Measurements from ENCODE around the gene CLDND2. TPM values are rescaled to one million over a fixed set of nuclear protein-coding genes. Genes with fewer than 3 reads are reported as not detected.
"Not testable (repeated sequence)": the region's sequence is repeated elsewhere in the genome, so short reads cannot be mapped to it uniquely, and the experiment has no call there.

Gene CLDND2
- total and polyA plus RNA-seq, 10 donors, result 0.36 to 4.9 (median 2.5) TPM; not detected in 2

GRCh38 chr19:51399231-51399630, 30.4 kb upstream of the CLDND2 start:
- no peak for DNase-seq
- Histone ChIP-seq H3K27me3 (replicated peaks in 1 of 7) (no peaks in the 10 kb centered on the region), H3K9me3 (peaks cover 4 to 24% (median 16%) of the 10 kb centered on the region in 8 donors), H3K4me3 (no peak overlapping the region), H3K27ac (no peak overlapping the region), H3K36me3 (no peaks in the 10 kb centered on the region), H3K4me1 (peaks cover 4 to 36% (median 16%) of the 10 kb centered on the region in 6 donors)
- 88 to 97% (median 91%) methylated on average over 5 of the region's 5 CpGs for WGBS, 5 donors
- no peak for TF ChIP-seq POLR2AphosphoS5 (IDR thresholded peaks at IDR 0.05)
- TF ChIP-seq CTCF (IDR thresholded peaks at IDR 0.05 in 8 of 11, conservative IDR thresholded peaks at IDR 0.05 in 3 of 11), result no peak
- no peak for TF ChIP-seq POLR2A (IDR thresholded peaks at IDR 0.05)
- intact Hi-C loops (cut with DNase I; ENCODE audit: low total_unique reads), result loop anchor here (10.0 kb wide), 1 partner anchor 54 kb away; the partner anchor contains the start of gene VSIG10L

- no peak for DNase-seq
- Histone ChIP-seq H3K27ac (no peak overlapping the region), H3K36me3 (no peaks in the 10 kb centered on the region), H3K9me3 (peaks cover 4 to 21% (median 15%) of the 10 kb centered on the region in 8 donors), H3K4me1 (peaks cover 4 to 47% (median 23%) of the 10 kb centered on the region in 6 donors), H3K27me3 (replicated peaks in 1 of 7) (no peaks in the 10 kb centered on the region), H3K4me3 (no peak overlapping the region)
- intact Hi-C loops (cut with DNase I; ENCODE audit: low total_unique reads), result loop anchor here (10.0 kb wide), 1 partner anchor 53 kb away; the partner anchor contains the start of gene VSIG10L
- TF ChIP-seq POLR2AphosphoS5 (IDR thresholded peaks at IDR 0.05), result no peak
- no peak for TF ChIP-seq POLR2A (IDR thresholded peaks at IDR 0.05)
- peak in 10 of 11 experiments; percentile 33 to 64 (median 52) for TF ChIP-seq CTCF (IDR thresholded peaks at IDR 0.05 in 8 of 11, conservative IDR thresholded peaks at IDR 0.05 in 3 of 11)
- WGBS, 5 donors, result 43 to 52% (median 47%) methylated on average over 7 of the region's 7 CpGs
Observed at GRCh38 chr19:51398096-51398704, 29.4 kb upstream of the CLDND2 start.

- H3K27me3 ChIP-seq (replicated peaks in 1 of 7); H3K36me3 ChIP-seq; H3K27ac ChIP-seq; H3K4me3 ChIP-seq: not testable (repeated sequence)
- Histone ChIP-seq H3K4me1 (peaks cover 4 to 48% (median 25%) of the 10 kb centered on the region in 6 donors), H3K9me3 (peaks cover 4 to 14% (median 9%) of the 10 kb centered on the region in 8 donors)
- DNase-seq, result peak; percentile 39
- WGBS, 5 donors, result 79 to 90% (median 87%) methylated on average over 9 of the region's 9 CpGs
- intact Hi-C loops (cut with DNase I; ENCODE audit: low total_unique reads), result loop anchor here (10.0 kb wide), 1 partner anchor 53 kb away; the partner anchor contains the start of gene VSIG10L
Observed at GRCh38 chr19:51397453-51397852, 28.6 kb upstream of the CLDND2 start.

- H3K27ac ChIP-seq, result peak overlapping the region in 5 of 8 donors; percentile 82 to 89 (median 87)
- WGBS, 5 donors, result 89 to 100% (median 98%) methylated on average over 2 of the region's 2 CpGs
Observed at GRCh38 chr19:51396175-51396574, 27.4 kb upstream of the CLDND2 start.

More at GRCh38 chr19:51396175-51396574, 27.4 kb upstream of the CLDND2 start:
- Histone ChIP-seq H3K4me3 (no peak overlapping the region), H3K27me3 (replicated peaks in 1 of 7) (no peaks in the 10 kb centered on the region), H3K36me3 (no peaks in the 10 kb centered on the region), H3K4me1 (peaks cover 4 to 52% (median 26%) of the 10 kb centered on the region in 6 donors), H3K9me3 (peaks cover 0 to under 1% (median 0%) of the 10 kb centered on the region in 8 donors)
- intact Hi-C loops (cut with DNase I; ENCODE audit: low total_unique reads), result loop anchor here (10.0 kb wide), 1 partner anchor 51 kb away; the partner anchor contains the start of gene VSIG10L
- no peak for TF ChIP-seq POLR2AphosphoS5 (IDR thresholded peaks at IDR 0.05)
- TF ChIP-seq POLR2A (IDR thresholded peaks at IDR 0.05), result no peak
- DNase-seq, result no peak

Measured in spleen (tissue), 11 donors.